VCaP (cell line): Measurements from ENCODE around the gene GSK3A.

ENCODE experiments used
- H3K27ac ChIP-seq: fragments of 450-650 bp; 2 replicates; pipeline ENCODE4 v1.5.1; 2017
- CTCF ChIP-seq: fragments of 450-650 bp; conservative IDR thresholded peaks from 2 replicates; pipeline ENCODE4 v1.5.1; 2017; ENCODE audit warnings: mild to moderate bottlenecking, moderate library complexity

The GSK3A gene

GRCh38 chr19:42193706-42194105 lies 48.7 kb downstream of the GSK3A start:
- no peak for TF ChIP-seq CTCF
- H3K27ac ChIP-seq, result no peak overlapping the region

- no peak overlapping the region for H3K27ac ChIP-seq
- no peak for TF ChIP-seq CTCF
Measured at GRCh38 chr19:42193294-42193693, 49.1 kb downstream of the GSK3A start.

GRCh38 chr19:42191855-42192254 lies 50.5 kb downstream of the GSK3A start:
- H3K27ac ChIP-seq, result no peak overlapping the region
- no peak for TF ChIP-seq CTCF

- no peak overlapping the region for H3K27ac ChIP-seq
- TF ChIP-seq CTCF, result no peak
Measured at GRCh38 chr19:42191330-42191729, 51.1 kb downstream of the GSK3A start.

- no peak for TF ChIP-seq CTCF
Measured at GRCh38 chr19:42189133-42189532, 53.3 kb downstream of the GSK3A start.

GRCh38 chr19:42188665-42189064 lies 53.7 kb downstream of the GSK3A start:
- no peak for TF ChIP-seq CTCF
- H3K27ac ChIP-seq, result no peak overlapping the region

More at GRCh38 chr19:42189133-42189532, 53.3 kb downstream of the GSK3A start:
- no peak overlapping the region for H3K27ac ChIP-seq

GRCh38 chr19:42185277-42185676 lies 57.1 kb downstream of the GSK3A start:
- H3K27ac ChIP-seq, result no peak overlapping the region
- no peak for TF ChIP-seq CTCF
